HG03175 (cell line): ENCODE data around the gene IRAK3.
"Not testable (repeated sequence)": the region's sequence is repeated elsewhere in the genome, so short reads cannot be mapped to it uniquely, and the experiment has no call there.

Experiments used
- ATAC-seq: cut with Tn5 transposase; IDR thresholded peaks from one replicate; pipeline ENCODE4 v1.9.1; 2021; ENCODE audit warnings: mild to moderate bottlenecking, moderate library complexity; ENCODE audit not compliant: unreplicated experiment

IRAK3 gene

DNA sequence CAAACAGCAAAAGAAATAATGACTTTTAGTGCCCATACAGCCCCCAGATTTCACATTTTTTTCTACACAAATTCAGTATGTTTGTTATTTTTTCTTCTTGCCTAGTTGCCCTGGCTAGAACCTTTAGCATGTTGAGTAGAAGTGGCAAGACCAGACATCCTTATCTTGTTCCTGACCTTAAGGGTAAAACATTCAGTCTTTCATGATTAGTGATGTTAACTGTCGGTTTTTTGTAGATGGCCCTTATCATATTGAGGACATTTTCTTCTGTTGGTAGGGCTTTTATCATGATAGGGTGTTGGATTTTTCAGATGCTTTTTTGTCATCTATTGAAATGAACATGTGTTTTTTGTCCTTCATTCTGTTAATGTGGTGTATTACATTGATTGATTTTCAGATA, 17.1 kb downstream of the IRAK3 start:
- no peak for ATAC-seq

DNA sequence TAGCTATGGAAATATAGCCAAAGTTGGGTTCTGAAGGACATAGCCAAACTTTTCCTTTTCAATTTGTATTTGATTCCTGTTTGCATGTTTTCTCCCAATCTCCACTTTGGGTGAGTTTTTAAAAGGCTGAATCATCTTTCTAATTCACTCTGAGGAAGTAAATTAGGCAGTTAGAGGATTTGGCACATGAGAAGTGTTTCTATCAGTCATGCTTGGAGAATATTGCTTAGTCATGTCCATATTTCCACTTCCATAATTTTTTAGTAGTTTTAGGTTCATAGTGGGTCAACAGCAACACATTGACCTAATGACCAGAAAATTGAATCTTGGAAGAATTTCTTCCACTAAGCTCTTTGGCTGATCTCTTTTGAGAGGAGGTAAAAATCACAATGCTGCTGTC, 21.8 kb downstream of the IRAK3 start:
- ATAC-seq = no peak

GRCh38 chr12:66211573-66211972, 22.6 kb downstream of the IRAK3 start:
- ATAC-seq = not testable (repeated sequence)

DNA sequence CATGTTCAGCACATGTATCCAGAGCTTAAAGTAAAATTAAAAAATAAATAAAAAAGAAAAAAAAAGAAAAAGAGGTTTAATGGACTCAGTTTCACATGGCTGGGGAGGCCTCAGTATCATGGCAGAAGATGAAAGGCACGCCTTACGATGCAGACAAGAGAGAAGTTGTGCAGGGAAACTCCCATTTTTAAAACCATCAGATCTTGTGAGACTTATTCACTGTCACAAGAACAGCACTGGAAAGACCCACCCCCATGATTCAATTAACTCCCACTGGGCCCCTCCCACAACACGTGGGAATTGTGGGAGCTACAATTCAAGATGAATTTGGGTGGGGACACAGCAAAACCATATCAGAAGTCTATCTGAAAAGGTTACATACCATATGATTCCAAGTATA, 24.0 kb downstream of the IRAK3 start:
- not testable (repeated sequence) for ATAC-seq

DNA sequence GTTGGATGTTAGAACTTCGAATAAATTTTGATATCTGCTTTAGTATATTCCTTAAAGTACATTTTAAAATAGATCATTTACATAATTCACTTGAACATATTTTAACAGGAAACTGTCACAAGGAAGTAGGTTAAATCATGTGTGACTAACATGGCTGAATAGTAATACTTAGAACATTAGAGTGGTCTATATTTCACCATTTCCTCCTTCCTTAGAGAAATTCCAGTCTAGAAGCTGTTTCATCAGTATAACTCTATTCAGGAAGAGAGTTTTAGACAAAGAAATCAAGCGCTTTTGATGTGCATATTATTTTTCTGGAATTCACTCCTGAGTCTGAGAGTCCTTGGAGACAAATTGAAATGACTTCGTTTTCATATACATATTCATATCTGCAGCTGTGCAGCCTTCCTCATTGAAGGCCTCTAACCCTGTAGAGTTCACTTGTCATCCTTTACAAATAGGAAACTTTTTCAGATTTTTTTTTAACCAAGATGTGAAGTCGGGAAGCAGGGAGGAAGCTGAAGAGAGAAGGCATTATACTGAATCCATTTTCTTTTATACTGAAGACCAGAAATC, 28.4 kb downstream of the IRAK3 start:
- ATAC-seq = no peak

DNA sequence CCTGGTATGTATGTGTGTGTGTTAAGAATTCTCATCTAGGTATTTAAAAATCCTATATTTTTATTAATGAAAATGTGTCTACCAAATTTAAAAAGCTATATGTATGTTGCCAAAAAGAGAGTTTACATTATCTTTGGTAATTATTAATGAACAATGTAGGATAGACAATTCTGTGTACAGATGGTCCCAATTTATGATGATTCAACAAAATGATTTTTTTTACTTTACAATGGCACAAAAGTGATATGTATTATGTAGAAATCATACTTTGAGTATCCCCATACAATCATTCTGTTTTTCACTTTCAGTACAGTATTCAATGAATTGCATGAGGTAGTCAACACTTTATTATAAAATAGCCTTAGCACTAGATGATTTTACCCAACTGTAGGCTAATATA, 39.4 kb downstream of the IRAK3 start:
- no peak for ATAC-seq

- peak; percentile 30 for ATAC-seq
Measured at GRCh38 chr12:66232263-66232662, 43.2 kb downstream of the IRAK3 start.

- peak; percentile 97 for ATAC-seq
Measured at GRCh38 chr12:66234037-66234693, 45.2 kb downstream of the IRAK3 start.

DNA sequence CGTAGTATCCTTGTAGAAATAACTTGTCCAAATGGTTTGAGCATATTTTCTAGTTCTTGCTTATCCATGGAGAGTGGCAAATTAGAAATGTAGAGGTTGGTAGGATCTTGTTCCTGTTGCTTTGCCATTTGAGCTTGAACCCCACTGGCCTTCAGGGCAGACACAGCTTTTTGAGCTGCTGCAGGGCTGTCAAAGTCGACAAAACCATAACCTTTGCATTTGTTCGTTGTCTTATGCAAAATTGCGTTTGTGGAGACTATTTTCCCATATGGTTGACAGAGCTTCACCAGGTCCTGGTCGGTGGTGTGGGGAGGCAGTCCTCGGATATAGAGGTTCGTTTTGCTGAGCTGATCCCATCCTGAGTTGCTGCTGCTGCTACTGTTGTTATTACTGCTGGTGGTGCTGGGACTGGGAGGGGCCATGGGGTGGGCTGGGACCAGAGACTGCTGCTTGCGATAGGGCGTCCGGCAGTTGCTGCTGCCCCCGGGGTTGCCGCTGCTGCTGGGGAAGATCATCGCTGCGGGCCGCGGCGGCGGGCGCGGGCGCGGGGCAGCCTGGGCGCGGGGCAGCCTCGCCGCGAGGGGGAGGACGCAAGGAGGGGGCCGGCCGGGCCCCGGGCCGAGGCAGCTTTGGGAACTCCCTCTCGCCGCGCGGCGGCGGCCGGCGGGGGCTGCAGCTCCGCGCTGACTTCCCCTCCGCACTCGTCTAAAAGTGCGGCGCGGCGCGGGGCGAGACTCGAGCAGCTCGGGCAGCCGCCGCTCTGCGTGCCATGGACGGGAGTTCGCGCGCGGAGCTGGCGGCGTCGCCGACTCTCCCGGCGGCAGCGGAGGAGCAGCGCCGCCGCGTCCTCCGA, 46.0 kb downstream of the IRAK3 start:
- peak; percentile 33 for ATAC-seq

DNA sequence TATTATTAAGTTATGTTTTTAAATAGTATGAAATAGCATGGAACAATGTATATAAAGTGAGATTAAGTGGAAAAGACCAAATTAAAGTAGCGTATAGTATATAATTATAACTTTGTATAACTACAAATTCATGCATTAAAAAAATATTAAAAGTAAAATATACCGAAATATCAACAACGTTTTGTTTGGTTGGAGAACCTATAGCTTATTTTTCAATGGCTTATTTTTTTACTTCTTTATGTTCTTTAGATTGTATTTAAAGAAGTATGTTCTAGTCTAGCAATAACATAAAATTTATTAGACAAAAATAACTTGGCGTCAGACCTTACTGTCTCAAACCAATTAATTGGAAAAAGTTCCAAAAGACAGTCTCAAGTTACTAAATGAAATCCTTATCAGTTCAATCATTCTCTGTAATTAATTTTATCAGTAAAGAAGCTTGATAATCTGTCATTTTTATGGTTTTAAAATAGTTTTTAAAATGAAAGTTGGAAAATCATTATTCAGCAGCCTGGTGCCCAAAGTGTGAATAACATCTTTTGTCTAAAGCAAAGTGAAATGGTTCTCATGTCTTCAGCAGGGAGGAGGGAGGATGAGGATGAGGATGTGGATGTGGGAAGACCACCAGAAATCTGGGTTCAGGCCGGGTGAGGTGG, 46.7 kb downstream of the IRAK3 start:
- ATAC-seq = no peak

- not testable (repeated sequence) for ATAC-seq
Measured at GRCh38 chr12:66236282-66236675, 47.3 kb downstream of the IRAK3 start.

GRCh38 chr12:66236969-66237368, 48.0 kb downstream of the IRAK3 start:
- ATAC-seq = no peak

- no peak for ATAC-seq
Measured at GRCh38 chr12:66237505-66238175, 48.6 kb downstream of the IRAK3 start.

- ATAC-seq = no peak
Measured at GRCh38 chr12:66239295-66239694, 50.3 kb downstream of the IRAK3 start.

- ATAC-seq = no peak
Measured at GRCh38 chr12:66240096-66240820, 51.2 kb downstream of the IRAK3 start.

GRCh38 chr12:66241061-66242043, 52.3 kb downstream of the IRAK3 start:
- no peak for ATAC-seq

DNA sequence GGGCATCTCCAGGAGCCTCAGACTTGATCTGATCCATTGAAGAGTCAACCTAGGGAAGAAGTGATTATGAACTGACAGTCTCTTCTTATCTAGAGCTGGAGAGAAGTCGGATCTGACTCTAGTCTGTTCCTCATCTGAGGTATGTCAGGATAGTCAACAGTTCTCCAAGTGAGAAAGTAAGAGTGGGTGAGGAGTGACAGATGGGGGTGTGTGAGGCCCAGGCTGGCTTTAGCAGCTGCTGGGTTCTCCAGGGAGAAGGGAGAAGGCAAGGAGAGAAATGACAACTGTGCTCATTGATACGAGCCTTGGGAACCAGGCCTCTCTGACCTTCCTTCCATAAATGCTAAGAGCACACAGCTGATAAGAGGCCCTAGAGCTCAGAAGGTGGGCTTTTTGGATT, 53.3 kb downstream of the IRAK3 start:
- ATAC-seq = no peak

GRCh38 chr12:66243911-66244310, 54.9 kb downstream of the IRAK3 start:
- ATAC-seq = no peak

DNA sequence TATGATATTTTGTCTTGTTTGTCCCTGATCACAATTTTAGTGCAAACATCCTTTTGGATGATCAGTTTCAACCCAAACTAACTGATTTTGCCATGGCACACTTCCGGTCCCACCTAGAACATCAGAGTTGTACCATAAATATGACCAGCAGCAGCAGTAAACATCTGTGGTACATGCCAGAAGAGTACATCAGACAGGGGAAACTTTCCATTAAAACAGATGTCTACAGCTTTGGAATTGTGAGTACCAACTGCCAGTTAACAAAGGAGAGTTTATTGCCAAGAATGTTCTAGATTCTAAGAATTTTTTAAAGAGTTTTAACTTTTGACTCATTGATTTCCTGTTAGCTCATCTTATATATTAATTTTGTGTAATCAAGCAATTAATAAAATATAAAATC, 55.4 kb downstream of the IRAK3 start:
- no peak for ATAC-seq
